Right lobe of liver (tissue), 4 donors: ENCODE results near the gene PIGB.

Source experiments
- CTCF ChIP-seq, 4 donors: fragments of 200-600 bp in 3 of 4; fragments of 450-650 bp in 1 of 4; IDR thresholded peaks; one replicate each; pipeline versions ENCODE4 v1.5.1 to v1.8.0; 2016 to 2022; ENCODE audit warnings: antibody characterized with exemption in 4 of 4, mild to moderate bottlenecking in 2 of 4
- POLR2A ChIP-seq: fragments of 450-650 bp; IDR thresholded peaks from one replicate; pipeline ENCODE4 v1.6.1; 2017; ENCODE audit warnings: antibody characterized with exemption, mild to moderate bottlenecking
- donor health status: DM: no; HTN: no; CAD: no.
- donor health status: DM: no; HTN: no; CAD: no.
- donor health status: DM: no; HTN: yes; CAD: no.

DNA sequence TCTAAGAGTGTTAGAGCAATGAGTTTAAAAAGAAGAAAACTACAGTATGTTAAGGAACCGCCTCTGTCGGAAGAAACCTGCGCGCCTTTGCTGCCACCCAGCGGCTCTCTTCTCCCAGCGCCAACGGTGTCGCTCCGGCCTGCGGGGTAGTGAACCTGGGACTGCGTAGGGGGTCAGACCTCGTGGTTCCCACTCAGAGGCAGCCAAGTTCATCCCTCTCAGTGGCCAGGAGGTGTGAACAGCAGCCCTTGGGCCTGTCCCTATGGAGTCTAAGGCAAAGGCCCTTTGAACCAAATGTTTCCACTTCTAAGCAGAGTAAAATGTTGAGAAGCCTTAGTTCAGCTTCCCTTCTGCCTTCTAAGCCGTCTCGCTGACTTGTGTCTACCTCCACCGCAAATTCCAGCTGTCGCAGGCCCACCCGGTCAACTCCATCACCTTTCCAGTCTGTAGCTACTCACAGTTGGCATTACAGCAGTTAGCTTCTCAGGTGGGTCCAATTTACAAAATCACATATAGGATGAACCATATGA, 28.4 kb upstream of the PIGB start:
- TF ChIP-seq POLR2A (no peak), CTCF (IDR thresholded peaks at IDR 0.05) (peak; percentile 84 to 96 (median 92))
